ENCODE results near the gene XYLB.

XYLB gene

DNA sequence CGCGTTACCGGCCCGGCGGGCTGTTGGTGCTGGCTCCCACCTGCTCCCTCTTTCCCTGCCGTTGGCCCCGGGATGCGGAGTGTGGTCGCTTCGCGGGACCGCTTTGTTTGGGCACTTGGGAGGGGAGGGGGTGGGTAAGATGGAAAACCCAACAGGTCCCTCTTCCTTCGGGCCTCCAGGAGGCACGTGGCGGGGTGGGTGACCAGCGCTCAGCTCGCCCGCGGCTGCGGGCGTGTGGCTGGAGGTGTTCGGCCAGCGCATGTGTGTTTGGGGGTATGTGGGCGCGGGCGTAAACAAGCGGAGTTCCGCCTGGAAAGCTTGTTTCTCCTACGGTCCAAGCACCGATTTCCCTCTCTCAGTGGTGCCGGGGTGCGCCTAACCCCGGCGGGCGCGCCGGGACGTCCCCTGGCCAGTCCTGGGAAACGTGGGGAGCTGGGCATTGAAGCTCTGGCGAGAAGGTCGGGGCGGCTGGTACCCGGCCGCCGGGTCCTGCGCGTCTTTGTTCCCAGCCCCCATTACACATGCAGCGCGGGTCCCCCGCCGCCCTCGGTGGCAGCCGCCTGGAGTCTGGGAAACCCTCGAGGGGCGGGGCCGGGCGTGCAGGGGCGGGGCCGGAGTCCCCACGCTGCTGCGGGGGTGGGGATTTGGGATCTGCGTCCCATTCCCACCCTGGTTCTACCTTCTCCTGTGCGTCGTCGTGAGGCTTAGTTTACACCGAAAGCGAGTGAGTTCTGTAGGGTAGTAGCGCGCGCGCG is 108.5 kb downstream of the XYLB start:
- peak in 1 of 2 donors; percentile 14 for DNase-seq (ENCODE audit: low read depth in 2 of 2)

DNA sequence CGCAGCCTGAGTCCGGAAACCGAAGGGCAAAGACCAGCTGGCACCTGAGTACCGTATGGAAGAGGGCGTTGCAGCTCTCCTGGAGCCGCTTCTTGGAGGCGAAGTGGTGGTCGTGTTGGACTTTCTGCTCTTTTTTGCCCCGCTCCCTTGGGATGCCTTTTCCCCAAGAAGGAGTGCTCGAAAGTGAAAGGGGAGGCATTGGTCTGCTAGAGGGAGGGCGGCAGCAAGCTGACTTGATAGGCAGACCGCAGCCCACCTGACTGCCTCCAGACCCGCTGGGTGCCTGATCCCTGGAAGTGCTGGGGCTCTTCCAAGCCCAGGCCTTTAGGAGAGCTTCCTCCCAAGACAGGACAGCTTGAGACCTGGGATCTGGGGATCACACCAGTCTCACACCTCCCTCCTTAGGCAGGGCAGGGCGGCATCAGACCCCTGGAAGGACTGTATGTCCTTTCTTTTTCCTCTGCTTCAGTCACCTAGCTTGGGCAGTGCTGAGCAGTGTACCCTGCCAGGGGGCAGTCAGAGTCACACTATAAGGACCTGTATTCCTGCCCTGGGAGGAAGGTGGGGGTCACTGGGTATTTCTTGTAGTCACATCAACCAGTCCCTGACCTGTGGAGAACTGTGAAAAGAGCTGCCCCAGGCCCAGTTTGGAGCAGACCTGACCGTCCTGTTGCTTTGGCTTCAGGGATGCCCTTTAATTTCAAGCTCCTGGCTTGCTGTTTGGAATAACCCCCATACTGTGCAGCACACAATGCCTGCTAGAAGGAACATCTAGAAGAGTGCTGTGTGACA is 109.2 kb downstream of the XYLB start:
- DNase-seq (ENCODE audit: low read depth in 2 of 2) = no peak

DNA sequence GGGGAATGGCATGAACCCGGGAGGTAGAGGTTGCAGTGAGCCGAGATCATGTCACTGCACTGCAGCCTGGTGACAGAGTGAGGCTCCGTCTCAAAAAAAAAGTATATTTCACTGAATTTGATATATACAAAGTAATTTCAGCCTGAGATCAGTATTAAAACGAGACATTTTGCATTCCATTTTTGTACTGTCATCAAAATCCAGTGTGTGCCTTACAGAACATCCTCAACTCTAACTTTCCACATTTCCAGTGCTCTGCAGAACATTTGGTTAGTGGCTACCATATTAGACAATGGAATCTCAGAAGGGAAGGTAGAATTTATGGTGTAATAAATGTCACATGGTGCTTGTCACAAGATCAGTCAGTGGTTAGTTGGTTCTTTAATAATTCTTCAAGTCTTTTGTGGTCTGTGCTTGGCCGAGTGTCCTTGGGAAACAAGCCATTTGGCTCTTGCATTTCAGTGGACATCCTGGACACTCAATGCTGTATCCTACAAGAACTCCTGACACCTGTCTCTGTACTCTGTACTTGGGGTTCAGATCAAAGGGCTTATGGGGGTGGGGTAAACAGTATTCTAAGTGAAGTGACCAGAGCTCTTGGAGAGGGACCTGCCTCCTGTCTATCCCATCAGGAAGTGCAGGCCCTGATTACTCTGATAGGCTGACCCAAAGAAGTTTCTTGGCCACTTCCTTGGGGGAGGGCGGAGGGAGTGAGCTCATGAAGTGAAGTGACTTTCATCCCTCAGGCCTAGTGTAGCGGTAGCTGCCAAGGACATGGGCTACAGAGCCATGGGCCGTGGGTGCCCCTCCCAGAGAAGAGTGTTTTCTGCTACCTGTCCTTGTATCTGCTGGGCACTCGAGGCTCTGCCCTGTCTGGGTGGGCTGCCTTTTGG is 110.8 kb downstream of the XYLB start:
- DNase-seq (ENCODE audit: low read depth in 2 of 2) = no peak

DNA sequence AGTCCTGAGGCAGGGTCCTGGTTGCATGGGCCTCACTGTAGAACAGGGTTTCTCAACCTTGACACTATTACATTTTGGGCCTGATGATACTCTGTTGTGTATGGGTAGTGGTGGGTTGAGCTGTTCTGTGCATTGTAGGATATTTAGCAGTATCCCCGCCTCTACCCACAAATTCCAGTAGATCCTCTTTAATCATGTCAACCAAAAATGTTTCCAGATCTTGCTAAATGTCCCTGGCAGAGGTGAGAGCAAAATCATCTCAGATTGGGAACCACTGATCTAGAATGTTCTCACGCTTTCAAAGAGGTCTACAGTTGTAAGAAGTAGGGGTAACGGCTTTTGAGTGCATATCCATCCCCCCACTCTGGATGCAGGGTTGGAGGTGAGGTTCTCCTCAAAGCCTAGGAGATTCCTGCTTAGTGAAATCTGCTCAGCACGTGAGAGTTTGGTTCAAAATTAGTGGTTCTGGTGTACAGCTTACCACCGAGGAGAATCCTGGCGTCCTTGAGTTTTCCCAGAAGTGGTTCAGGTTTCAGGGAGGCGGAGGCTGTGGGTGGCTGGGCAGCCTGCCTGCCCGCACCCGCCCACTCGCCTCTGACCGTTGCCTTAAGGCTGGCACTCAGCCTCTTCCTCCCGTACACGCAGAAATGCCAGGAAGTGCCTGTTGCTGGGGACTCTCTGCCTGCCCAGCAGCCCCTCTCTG is 112.4 kb downstream of the XYLB start:
- no peak for DNase-seq (ENCODE audit: low read depth in 2 of 2)

DNA sequence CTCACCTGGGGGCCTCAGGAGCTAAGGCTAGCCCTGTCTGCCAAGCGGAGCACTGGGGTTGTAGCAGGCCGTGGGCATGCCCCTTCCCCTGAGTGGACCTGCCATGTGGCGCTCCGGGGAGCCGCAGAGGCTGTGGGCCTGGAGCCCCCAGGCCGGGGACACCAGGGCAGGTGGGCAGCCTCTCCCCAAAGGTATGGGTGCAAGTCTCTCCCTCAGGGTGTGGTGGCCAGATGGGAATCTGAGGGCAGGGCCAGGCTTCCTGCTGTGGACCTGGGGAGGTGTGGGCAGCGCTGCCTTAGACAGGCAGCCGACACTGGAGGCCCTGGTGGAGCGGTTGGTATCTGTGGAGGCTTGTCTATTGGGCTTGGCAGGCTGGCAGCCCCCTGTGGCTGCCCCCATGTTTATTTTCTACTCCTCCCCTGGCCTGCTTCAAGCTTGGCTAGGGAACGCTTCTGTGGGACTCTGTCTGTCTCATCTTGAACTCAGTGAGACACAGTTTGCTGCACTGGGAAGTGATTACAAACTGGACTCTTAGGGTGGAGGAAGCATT is 113.0 kb downstream of the XYLB start:
- DNase-seq (ENCODE audit: low read depth in 2 of 2) = no peak

DNA sequence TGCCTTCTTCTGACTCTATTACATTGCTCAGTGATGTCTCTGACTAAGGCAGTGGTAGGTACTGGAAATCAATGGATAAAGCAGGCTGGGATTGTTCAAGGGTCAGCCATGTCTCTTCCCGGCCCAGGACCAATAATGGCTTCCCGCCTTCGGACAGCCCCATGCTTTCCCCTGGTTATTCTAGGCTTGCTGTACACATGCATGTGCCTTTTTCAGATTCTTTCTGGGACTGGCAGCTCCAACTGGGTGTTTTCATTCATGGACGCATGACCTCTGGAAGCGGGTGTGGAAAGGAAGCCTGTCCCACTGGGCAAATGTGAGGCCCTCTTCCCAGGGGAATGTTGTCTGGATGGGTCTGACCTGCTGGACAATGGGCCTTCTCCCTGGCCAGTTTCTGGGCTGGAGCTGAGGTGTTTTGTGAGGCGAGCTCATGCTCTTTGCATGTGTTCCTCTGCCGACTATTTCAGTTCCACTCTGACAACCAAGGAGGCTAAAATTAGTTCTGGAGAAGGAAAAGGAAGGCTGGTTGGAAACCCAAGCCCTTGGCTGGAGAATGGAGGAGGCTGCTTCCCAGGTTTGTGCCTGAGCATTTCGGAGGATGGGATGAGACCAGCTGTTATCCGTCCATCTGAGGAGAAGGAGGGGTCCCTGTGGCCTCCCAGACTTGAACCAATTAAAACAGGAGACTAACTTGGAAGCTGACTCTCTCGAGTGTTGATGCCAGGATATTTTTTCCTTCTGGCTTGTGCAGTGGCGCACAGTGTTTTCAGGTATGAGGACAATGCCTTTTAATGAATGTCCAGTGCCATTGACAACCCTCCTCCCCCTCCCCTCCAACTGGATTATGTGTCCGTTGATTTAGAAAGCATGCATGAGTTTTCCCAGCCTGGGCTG is 114.0 kb downstream of the XYLB start:
- no peak for DNase-seq (ENCODE audit: low read depth in 2 of 2)
